Measurements from ENCODE around the gene IQUB. TPM values are rescaled to one million over a fixed set of nuclear protein-coding genes. Genes with fewer than 3 reads are reported as not detected.
A peak's percentile ranks its signal among the peaks of the same experiment; 100 is the strongest.
"Not testable (repeated sequence)": the region's sequence is repeated elsewhere in the genome, so short reads cannot be mapped to it uniquely, and the experiment has no call there.

Gene IQUB
- 1.2 TPM for total RNA-seq

DNA sequence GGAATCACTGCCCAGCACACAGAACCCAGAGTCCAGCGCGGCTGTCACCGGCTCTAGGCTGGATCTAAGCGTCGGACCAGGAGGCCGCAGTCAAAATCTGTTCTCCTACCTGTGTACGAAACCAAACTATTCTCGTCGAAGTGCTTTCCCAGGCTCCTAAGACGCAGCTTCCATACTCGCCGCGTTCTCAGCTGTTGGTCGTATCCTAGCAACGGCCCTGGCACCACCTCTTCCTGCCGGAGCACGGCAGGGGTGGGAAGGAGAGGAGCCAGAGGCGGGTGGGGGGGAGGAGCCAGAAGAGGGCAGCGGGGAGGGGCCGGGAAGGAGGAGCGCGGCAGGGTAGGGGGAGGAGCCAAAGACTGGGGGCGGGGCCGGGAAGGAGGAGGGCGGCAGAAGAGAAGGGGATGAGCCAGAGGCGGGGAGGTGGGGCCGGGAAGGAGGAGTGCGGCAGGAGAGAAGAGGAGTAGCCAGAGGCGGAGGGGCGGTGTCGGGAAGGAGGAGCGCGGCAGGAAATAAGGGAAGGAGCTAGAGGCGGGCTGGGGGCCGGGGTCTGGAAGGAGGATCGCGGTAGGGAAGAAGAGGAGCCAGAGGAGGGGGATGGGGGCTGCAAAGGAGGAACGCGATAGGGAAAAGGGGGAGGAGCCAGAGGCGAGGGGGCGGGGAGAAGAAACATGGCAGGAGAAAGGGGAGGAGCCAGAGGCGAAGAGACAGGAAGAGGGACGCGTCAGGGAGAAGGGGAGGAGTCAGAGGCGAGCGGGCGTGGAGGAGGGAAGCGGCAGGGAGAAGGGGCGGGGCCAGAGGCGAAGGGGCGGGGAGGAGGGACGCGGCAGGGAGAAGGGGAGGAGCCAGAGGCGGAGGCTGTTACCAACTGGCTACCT, at the start of gene IQUB:
IQUB (minus strand) TSS at position 213 of the 878 bp plus-strand sequence. CDS start 22,255 bp downstream, outside the sequence.
- peak; percentile 98 for DNase-seq

DNA sequence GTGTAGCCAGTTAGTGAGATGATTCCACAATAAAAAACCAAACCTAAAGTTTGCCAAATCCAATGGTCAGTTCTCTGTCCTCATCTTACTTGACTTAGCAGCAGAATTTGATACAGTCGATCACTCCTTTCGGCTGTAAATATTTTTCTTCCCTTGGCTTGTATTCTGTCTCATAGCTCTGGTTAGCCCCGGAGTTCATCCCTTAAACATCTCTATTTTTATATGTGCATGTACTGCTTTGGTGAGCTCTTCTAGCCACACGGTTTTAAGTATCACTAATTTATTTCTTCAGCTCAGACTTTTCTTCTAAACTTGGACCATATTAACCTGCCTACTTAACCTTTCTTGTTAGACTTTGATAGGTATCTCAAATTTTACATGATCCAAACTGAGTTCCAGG, 49.4 kb upstream of the IQUB start:
- DNase-seq = no peak

DNA sequence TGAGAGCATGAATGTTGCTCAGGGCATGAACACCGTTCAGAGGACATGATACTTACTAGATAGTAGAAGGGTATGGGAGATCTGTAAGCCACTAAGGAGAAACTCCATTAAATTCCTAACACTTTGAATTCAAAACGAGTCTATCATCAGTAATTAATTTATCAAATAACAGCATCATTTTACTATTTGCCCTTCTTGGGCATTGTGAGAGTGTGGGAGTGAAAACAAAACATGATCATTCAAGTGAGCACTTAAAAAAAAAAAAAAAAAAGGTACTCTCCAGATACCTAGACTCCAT, 46.7 kb upstream of the IQUB start:
- DNase-seq = no peak

DNA sequence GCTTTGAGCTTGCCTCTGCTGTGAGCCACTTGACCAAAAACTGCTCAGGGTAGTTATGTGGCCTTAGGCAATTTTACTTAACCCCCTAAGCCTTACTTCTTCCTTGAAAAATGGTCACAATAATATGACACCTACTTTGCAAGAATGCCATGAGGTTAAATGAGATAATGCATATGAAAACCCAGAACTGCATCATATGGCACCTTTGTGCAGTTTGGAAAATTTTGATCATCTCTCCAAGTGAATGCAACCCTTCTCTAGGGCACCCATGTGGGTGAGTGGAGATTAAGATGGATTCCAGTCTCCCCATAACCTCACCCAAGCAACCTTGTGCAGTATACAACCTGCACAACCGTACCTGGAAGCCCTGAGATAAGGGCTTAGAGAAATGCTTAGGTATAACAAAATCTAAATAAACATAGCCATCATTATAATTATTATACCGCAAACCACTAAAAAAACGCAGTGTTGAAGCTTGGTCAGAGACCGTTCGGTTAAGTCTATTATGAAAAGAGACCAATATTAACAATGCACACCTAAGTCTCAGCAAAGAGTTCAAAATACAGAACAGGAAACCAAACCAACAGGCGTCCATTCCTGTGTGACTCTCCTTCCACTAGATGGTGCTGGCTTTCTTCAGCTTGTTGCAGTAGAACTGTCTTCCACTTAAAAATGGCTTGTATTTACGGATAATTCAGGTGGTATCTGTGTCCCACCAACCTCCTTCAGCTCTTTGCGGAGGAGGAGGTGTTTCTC, 46.2 kb upstream of the IQUB start:
- peak; percentile 46 for DNase-seq

DNA sequence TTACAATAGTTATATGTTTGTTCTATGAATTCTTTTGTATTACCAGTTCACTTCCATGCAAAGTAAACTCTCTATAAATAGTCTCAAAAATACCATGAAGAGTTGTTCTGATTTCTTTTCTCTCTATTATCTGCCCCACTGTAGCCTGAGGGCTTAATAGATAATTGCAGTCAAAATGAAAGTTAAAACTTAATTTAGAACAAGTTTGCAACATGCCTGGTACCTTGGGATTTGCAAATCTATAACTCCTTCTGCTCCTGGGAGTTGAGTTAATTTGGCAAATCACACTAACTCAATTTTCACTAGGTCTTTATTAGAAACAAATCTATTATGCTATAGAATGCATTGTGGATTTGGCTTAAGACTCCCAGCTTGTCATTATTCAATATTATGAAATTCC, 45.0 kb upstream of the IQUB start:
- no peak for DNase-seq

DNA sequence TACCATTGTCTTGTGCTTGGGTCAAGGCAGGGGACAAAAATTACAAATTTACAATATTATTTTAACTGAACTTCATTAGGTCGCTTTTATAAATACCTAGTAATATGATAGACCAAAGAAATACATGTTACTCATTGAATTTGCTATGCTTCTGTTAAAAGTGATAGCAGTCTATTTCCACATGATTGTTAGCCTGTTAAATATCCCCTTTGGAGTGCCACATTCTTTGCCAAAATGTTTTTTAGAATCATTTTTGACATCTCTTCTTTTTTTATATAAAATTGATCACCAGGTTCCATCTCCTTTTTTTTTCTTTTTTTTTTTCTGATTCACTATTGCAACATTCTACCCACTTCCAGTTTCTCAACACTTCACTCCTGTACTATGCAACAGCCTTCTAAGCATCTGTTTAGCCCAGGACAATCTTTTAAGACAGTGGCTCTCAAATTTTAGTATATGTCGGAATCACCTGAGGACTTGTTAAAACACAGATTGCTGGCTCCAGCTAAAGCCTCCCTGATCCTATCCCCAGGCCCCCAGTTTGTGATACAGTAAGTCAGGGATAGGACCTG, 39.6 kb upstream of the IQUB start:
- DNase-seq = no peak

DNA sequence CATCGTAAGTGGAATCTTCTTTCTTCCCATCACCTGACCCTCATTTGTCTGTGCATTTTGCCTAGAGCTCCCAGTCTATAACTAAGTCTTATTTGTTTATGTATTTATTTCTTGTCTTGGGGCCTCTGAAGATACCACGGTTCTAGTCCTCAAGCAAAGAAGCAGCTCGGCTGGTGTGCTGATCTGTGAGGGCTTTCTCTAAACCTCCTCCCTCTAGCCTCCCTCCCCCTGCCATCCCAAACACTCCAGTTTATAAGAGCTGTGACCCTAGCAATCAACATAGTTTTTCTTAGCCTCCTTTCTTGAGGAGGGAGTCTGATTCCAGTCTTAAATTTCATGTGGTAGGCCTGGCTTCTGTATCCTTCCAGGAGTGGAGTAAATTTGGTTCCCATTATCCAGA, 38.9 kb upstream of the IQUB start:
- no peak for DNase-seq

DNA sequence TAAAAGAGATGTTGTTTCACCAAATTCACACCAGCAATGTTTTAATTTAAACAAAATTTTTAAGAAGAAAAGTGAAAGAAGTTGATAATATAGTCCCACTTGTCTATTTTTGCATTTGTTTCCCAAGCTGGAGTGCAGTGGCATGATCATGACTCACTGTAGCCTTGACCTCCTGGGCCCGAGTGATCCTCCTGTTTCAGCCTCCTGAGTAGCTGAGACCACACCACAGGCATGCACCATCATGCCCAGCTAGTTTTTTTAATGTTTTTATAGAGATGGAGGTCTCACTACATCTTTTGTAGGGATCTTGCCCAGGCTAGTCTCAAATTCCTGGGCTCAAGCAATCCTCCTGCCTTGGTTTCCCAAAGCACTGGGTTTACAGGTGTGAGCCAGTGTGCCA, 37.3 kb upstream of the IQUB start:
- no peak for DNase-seq

DNA sequence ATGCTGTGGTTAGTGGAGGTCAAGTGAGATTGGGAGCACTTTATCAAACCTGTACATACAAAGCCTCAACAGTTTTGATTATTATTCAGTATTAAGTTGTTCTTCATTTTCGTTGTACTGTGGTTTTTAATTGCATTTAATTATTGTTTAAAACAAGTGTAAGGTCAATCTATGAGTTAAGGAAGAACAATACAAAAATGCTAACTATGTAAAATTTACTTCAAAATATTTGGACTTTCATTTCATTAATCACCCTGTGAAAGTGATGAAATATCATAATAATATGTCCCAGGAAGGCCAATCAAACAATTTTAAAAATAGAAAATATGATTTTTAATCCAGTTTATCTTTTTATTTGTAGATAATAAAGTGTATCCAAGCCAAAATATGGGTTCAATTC, 36.8 kb upstream of the IQUB start:
- DNase-seq = no peak

DNA sequence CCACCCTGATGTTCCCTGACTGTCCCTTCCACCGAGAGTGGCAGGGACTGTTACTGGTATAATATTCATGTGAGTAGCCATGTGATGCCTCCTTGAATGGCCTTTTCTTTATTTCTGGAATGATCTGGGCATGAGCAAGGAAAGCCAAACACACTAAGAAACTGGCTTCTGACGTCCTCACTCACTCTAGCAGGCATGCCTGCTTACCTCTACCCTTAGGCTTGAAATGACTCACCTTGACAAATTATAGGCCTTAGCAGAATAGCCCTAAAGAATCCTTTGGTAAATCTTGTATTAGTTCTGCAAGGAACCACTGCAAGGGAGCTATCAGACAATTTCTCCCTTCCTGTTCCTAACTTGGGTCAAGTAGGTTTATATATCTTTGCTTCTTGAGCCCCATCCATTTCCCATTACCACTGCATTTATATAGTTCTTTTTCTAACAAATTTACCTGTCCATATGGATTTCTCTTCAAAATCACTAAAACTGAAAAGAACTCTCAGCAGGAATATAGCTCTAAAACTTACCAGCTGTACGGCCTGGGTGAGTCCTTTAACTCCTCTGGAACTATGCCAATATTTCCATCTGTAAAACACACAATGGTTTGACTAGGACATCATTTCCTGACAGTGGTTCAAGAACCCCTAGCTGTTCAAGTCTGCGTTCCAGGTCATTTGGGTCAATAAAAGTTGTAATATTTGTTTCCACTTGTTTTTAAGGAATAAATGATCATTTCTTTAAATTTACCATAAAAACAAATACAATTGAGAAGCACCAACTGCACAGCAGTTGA, 36.2 kb upstream of the IQUB start:
- DNase-seq = no peak

DNA sequence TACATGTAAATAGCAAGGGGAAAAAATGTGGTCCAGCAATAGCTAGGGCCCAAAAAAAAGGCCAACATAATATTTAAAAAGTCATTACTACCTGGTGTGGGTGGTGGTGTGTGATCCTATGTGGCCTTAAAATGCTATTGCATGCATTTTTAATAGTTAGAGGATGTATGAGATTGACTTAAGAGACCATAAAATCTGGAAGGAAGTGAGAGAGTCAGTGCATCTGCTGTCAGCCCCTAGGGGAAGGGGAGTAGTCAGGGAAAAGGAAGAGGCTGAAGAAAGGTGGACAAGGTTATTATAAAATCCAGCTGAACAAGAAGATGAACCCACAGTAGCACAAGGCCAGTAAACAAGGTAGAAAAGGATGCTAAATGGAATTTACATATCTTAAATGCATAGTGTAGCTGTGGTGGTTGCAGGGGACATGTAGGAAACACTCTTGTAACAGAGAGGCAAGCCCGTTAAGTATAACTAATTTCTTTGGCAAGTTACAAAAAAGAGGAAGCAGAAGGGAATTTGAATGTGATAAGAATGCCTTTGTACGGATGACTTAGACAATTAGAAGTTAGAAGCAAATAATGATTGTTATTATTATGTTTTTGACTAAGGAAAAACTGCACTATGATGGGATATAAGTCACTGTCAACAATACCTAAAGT, 35.1 kb upstream of the IQUB start:
- no peak for DNase-seq

DNA sequence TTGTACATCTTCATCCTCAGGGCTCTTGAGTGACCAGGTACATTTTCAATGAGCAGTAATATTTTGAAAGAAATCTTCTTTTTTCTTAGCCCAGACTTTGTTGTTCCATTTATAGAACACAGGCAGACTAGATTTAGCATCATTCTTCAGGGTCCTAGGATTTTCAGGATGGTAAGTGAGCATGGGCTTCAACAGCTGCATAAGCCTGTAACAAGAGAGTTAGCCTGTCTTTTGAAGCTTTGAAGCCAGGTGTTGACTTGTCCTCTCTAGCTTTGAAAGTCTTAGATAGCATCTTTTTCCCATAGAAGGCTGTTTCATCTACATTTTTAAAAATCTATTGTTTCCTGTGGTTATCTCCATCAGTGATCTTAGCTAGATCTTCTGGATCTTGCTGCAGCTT, 27.7 kb upstream of the IQUB start:
- DNase-seq = no peak

DNA sequence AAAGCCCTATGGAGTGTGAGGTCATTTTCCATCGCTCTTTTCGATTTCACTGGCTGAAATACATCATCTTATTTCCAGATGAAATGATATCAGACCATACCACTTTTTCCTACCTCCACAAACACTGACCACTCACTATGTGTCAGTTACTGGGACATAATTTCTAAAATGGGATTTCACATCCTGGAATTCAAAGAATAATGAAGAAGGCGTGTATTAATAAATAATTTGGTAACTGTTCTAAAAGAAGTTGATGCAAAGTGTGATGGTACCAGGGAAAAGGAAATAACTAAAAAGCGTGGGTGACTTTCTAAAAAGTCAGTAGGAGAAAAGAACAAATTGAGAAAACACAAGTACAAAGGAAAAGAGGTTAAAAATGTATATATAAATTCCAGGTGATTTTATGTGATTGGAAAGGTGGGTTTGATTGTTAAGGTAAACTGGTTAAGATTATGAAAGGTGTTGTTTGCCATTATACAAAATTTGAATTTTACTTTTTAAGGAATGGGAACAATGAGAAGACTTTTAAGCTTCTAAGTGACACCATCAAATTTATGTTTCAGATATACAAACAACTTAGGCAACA, 24.0 kb upstream of the IQUB start:
- no peak for DNase-seq

DNA sequence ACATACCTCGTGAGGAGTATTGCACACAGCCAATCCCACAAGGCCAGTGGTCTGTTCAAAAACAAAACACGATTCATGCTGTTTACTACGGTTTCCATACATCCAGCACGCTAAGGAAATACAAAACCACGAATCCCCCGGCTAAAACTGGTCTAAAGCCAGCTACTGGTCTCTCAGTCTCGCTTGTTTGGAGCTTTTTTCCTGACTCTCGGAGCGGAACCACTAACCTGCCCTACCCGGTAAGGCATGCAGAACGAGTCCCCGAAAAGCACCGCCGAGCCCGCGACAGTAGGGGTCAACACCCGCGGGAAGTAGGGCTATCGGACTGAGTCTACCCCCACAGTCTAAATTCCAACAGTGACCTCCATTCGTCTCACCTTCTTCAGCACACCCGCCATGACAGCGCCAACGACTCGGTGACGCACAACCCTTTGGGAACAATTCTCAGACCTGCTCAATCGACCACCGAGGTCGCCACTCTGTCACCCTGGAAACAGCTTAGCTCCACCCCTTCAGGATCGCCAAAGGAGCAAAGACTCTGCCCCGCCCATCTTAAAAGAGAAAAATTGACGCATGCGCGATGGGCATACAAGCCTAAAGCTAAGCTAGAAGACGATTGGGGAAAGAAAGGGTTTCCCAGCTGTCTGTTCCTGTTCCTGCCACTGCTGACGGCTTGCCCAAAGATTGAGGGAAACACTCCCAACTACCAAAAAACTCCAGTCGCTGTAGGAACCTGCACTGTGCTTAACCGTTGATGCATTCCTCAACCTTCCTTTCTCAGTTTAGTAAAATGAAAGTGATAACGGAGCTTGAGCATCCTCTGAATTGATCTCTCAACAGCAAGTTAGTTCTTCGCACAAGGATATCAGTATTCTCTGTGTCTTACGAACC, 23.2 kb upstream of the IQUB start, which contains the start of gene NDUFA5:
NDUFA5 (minus strand) TSS at position 421 of the 891 bp plus-strand sequence; CDS start at position 398, 23 bp downstream.
- DNase-seq = peak; percentile 100

DNA sequence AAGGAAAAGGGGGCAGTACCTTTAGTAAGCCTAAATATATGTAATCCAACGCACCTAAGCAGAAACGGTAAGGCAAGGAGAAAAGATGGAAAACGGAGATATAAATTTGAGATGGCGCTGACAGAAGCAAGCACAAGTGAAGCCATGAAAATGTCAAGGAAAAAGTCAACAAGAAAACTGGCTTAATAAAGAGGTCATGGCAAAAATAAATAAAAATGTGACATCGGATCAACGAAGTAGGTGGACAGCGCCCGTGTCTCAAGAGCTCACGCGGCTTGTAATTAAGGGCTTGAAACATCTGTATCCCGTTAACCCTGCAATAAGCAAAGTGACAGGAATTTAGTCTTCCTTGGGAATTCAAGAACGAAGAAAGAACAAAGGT, 22.6 kb upstream of the IQUB start:
- no peak for DNase-seq

DNA sequence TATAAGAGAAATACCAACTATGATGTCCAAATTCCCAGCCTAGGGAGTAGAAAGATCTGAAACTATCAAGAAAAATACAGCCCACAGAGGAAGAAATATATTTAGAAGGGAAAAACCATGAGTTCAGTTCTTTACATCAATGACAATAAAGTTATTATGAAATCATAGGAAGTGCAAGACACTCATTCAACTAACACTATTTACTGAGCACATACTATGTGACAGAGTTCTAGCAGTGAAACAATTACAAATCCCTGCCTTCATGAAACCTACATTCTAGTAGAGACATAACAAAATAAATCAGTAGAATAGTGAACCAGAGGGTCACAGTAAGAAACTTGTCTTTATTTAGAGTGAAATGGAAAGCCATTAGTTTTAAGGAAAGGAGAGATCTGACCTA, 21.1 kb upstream of the IQUB start:
- DNase-seq = no peak

DNA sequence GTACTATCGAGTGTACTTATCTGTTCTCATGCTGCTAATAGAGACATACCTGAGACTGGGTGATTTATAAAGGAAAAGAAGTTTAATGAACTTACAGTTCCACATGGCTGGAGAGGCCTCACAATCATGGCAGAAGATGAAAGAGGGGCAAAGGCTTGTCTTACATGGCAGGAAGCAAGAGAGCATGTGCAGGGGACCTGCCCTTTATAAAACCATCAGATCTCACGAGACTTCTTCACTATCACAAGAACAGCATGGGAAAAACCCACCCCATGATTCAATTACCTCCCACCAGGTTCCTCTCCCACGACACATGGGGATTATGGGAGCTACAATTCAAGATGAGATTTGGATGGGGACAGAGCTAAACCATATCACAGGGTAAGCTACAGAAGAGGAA, 18.8 kb upstream of the IQUB start:
- DNase-seq = no peak

DNA sequence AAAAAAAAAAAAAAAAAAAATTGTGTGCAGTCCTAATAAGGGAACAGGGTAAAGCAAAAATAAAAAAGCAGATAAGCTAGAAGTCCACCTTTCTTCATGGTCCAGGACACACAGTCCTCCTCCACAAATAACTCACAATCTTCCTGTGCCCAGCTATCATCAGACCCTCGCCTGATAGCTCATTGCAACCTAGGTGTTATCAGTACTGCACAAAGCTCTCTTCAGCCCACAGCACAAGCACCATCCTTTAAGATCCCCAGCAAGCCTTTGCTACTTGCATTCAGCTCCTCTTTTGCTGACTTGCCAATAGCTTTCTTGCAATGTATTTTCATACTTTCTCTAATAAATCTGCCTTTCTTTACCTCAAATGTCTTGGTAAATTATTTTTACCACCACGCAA, 18.2 kb upstream of the IQUB start:
- DNase-seq = no peak

DNA sequence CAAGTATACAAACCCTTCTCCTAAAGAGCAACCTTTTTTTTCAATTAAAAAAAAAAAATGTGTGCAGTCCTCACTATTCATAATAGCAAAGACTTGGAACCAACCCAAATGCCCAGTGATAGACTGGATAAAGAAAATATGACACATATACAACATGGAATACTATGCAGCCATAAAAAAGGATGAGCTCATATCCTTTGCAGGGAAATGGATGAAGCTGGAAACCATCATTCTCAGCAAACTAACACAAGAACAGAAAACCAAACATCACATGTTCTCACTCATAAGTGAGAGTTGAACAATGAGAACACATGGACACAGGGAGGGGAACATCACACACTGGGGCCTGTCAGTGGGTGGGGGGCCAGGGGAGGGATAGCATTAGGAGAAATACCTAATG, 17.7 kb upstream of the IQUB start:
- not testable (repeated sequence) for DNase-seq

DNA sequence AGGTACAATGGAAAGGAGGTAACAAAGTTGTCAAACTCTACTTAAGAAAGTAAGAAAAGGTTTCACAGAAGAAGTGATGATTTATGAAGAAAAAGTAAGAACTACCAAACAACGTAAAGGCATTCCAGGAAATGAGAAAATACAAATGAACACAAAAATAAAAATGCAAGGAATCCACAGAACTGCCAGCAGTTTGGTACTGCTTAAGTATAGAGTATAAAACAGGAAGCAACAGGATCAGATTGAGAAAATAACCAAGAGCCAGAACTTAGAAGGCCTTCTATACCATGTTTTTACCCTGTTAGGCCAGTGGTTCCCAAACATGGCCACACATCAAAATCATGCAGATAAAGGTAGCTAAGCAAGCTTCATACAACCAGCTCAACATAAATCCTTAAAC, 14.0 kb upstream of the IQUB start:
- DNase-seq = no peak

DNA sequence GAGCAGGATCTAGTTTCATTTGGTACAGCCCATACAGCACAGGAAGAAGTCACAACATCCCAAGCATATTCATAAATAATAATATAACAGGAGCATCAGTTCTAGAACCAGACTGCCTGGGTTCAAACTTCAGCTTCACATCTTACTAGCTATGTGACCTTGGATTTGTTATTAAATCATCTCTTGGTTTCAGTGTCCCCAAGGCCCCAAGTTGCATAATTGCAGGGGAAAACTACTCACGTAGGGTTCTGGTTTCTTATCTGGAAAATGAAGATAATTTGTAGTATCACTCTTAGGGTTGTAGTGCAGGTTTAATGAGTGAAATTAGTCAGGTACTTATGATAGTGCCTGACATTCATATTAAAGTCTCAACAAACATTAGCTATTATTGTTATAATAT, 5.5 kb upstream of the IQUB start:
- DNase-seq = no peak
